NCI-H774 (cell line): ENCODE data around the gene MXRA7.

Experiments used
- DNase-seq: peaks from one replicate; lab custom pipeline; 2025; lab: John Stamatoyannopoulos, UW

The MXRA7 gene

DNA sequence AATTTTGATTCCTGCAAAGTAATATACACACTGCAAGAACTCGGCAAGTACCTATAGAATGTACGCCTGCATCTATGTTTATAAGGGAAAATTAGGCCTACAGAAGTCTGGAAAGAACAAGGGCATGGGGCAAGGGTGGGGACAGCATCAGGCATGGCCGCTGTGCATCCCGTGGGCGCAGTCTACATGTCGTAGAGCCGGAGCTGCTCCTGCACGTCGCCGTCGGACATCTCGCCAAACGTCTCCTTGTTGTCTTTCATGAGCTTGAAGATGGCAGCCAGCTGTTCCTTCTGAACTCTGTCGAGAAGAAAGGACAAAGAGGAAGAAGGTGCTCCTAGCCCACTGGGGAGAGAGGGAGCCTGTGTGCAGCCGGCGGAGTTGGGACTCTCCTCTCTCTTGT lies 33.4 kb downstream of the MXRA7 start:
- no peak for DNase-seq

DNA sequence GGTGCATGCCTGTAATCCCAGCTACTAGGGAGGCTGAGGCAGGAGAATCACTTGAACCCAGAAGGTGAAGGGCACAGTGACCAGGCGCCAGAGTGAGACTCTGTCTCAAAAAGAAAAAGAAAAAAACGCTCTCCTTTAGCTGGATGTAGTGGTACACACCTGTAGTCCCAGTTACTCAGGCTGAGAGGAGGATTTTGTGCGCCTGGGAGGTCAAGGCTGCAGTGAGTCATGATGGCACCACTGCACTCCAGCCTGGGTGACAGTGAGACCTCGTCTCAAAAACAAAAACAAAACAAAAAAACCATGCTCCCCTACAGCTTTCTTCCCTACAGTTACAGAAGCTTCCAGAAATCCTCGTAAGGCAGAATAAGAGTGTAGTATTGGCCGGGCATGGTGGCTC lies 34.1 kb downstream of the MXRA7 start:
- DNase-seq = no peak

DNA sequence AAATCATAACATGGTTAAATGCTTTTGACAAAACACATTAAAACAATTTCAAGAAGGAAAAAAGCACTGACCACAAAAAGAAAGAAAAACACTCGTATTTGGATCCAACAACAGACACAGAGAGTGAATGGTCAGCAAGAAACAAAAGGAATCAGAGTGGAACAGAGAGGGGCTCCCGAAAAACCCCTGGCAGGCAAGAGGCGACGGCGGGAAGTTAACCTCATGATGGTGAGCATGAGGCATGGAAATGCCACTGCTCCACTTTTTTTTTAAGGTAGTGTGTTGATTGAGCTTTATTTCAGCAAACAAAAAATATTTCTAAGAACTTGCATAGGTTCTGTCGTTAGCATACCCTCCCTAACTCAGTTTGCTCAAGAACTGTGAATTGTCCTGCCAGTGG lies 35.1 kb downstream of the MXRA7 start:
- no peak for DNase-seq

DNA sequence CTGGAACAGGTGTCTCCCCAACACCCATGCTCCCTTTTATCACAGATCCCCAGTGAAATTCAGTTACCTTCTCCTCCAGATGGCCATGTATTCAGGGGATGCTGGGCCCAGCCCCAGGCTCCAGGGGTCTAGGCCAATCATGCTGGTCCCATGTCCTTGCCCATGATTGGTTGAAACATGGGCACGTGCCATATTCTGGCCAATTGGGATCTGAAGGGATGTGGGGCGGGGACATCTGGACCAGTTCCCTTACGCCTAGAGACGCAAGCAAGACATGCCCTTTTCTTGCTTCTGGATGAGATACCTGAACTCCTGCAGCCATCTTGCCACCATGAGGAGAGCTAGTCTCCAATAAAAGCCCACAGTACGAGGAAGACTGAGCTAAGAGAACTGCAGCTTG lies 36.2 kb downstream of the MXRA7 start:
- no peak for DNase-seq

DNA sequence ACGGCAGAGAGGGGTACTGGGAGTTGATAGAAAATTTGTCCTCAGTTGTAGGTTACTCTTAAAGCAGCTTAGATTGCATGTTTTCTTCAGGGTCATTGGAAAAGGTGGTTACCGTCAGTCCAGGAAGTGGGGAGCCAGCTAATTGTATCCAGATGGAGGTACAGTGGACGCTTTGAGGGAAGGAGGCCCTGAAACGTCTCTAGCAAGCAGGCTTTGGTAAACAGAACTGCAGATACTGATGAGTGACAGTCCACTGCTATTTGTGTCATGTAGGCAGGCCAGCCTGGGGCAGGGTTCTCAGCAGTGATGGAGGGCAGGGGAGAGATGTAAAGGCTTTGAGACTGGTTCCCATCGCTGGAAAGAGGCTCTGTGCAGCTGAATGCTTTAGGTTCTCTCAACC lies 37.0 kb downstream of the MXRA7 start:
- DNase-seq = no peak

DNA sequence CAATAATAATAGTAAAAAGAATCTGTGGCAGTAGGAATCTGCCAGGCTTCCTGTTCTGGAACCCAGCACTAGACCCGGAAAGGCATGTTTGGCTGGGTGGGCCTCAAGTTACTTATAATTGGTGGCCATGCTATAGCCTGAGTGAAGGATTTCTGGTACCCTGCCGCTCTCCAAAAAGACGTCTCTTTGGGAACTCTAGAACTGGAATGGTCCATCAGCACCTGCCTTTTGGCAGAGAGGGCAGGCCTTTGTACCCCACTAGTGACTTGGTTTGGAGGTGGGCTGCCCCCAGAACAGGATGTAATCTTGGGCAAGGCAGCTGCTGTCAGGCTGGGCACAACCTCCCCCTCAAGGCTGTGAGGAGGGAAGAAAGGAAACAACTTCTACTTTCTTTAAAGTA lies 37.9 kb downstream of the MXRA7 start:
- DNase-seq = no peak

DNA sequence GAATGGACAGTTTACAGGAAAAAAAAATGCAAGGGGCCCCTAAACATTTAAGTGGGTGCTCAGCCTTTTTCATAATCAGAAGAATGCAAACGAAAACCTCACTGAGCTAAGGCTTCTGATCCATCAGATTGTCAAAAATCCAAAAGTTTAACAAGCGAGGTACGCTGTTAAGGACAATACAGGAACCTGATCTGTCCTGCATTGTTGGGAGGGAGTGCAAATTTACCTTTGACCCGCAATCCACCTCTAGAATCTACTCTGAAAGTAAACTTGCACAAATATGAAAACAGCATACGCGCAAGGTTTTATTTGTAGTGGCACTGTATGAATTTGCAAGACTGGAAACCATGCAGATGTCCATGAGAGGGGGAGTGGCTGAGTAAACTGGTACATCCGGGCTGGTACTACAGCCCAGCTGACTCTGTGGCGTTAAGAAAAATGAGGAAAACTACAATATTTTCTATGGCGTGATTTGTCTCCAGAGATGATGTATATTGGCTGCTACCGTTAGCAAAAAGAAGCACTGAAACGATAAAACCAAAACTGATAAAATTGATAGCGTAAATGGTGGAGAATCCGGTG lies 38.4 kb downstream of the MXRA7 start:
- no peak for DNase-seq

DNA sequence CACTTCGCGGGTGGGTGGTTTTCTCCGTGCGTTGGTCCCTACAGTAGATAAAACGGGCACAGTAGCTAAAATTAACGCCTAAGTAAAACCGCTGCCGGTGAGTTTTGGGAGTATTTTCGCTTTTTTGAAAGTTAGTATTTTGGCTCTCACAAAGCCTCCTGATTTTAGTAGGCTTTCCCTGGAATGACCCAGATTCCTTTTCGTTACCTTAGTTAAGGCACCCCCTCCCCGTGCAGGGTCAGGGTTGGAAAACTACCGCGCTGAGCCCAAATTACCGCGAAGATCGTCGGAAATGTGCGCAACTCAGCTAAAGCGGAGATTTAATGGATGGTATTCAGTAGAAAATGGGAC lies 38.9 kb downstream of the MXRA7 start:
- no peak for DNase-seq

DNA sequence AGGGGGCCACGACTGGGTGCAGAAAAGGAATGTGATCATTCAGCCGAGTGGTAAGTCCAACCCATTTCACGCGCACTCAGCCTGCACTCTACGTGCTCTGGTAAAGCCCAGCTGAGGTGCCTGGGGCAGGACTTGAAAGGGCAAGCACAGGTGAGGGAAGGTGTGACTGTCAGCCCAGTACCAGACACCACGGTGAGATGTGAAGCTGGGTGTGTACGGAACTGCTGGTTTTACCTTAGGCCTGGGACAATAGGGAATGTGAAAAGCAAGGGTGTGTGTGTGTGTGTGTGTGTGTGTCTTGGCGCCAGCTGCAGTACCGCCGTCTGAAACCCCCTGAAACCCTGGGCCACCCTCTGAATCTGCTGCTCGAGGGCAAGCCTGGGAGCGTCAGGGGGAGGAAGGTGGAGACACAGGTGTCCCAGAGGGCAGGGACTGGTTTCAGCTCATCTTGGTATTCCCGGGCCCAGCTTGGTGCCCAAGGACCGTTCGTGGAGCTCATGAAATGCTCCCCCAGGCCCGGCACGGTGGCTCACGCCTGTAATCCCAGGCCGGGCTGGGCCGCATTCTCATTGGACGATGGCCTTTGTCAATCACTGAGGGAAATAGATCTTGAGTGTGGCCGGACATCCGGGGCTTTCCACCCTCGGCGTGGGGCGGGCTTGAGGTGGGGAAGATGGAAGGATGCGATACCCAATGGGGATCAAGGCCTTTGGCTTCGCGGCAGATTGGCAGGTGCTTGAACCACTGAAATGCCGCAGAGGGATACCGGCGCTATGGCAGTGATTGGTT lies 39.4 kb downstream of the MXRA7 start:
- peak; percentile 100 for DNase-seq

DNA sequence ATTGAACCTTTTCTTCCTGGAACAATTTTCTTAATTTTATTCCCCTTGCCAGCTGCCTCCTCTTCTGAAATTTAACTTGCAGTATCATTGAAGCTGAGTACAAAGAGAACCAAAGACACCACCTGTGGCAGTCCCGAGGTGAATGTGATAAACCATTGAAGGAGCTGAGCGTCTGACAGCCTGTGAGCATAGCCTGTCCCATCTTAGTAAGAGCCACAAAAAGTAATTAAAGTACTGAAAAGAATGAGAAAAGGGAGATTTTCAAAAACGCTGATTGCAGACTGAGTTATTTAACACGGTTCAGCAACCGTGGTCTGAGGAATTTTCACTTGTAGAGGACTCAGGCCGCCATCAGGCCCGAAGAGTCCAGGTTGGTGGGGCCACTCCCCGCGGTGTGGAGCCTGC lies 40.0 kb downstream of the MXRA7 start:
- no peak for DNase-seq

DNA sequence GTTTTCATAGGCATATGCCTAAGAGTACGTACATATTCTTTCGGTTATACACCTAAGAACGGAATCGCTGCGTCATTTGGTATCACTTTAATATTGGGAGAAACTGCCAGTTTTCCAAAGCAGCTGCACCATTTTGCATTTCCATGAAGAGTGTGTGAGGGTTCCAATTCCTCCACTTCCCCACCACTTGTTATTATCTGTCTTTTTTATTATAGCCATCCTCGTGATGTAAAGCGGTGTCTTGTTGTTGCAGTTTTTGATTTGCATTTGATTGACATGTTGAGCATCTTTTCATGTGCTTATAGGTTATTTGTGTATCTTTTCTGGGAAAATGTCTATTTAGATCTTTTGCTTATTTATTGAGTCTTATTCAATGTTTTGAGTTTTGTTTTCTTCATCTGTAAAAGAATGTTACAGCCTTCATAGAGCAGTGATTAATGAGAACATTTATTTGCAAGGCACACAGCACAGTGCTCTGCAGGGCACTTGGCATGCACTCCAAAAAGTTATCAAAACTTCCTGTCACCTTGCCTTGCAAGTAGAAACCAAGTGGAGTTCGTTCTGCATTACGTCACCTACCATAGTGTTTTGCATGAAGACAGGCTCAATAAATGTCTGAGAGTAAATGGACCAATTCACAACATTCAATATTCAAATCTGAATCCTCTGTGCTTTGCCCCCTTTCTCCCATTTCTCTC lies 40.6 kb downstream of the MXRA7 start:
- DNase-seq = no peak

DNA sequence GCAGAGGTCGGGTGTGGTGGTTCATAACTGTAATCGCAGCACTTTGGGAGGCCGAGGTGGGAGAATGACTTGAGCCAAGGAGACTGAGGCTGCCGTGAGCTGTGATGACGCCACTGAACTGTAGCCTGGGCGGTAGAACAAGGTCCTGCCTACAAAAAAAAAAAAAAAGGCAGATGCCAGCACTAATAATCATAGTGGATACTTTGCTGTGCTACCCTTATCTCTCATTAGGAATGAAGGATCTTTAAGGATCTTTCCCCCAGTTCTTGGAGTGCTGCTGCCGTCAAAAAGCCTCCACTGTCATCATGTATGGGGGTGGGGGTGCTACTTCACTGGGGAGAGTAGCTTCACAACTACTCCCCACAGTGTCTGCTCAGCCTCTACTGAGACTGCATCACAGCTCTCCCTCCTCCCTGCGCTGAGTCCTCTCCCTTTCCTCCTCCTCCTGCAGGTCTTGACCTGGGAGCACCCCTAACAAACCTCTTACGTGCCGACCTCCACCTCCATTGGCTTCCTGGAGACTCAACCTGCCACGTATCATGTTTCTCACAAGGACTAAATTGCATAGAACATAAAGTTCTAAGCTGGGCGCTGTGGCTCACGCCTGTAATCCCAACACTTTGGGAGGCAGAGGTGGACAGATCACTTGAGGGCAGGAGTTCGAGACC lies 42.8 kb downstream of the MXRA7 start:
- DNase-seq = no peak

DNA sequence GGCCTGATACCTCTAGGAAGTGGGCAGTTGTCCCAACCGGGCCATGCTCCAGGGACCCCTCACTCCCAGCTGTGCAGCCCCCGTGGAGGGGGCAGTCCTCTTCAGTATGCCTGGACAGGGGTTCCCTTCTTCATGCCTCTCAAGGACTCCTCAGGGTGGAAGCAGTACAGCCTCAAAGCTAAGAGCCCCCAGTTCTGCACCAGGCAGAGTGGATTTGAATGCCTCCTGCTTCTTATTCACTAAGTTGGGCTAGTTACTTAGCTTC lies 43.3 kb downstream of the MXRA7 start:
- no peak for DNase-seq

DNA sequence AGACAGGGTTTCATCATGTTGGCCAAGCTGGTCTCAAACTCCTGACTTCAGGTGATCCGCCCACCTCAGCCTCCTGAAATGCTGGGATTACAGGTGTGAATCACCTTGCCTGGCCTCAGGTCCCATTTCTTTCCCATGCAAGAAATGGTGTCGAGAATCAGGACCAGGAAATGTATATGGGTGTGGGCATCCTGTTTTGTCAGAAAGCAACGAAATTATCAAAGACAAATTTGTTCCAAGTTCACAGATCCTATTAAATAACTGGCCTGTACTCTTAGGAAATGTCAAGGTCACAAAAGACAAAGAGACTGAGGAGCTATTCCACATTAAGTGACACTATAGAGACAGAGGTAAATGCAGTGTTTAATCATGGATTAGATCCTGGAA lies 50.1 kb downstream of the MXRA7 start:
- DNase-seq = no peak

DNA sequence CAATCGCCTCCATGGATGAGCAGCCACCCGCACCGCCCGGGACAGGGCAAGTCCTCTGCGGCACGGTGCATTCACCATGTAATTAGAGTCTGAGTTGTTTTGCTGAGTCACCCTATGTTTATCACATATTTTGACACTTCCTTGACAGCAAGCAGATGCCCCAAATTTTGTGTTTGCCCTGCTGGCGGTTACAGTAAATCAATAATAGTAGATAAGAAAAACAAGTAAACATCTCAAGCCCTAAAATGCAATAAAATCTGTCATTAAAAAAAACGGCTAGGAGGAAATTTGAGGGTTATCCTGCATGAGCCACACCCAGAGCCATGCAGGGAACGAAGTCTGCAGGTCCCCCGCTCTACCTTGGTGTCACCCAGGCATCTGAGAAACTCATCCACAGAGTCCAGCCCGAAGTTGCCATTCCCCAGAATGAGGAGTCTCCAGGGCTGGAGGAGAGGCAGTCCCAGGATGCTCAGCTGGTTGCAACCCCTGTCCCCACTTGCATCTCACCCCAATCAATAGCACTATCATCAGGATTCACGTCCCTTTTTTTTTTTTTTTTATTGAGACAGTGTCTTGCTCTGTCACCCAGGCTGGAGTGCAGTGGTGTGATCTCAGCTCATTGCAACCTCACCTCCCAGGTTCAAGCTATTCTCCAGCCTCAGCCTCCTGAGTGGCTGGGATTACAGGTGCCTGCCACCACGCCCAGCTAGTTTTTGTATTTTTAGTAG lies 50.7 kb downstream of the MXRA7 start:
- peak; percentile 15 for DNase-seq

DNA sequence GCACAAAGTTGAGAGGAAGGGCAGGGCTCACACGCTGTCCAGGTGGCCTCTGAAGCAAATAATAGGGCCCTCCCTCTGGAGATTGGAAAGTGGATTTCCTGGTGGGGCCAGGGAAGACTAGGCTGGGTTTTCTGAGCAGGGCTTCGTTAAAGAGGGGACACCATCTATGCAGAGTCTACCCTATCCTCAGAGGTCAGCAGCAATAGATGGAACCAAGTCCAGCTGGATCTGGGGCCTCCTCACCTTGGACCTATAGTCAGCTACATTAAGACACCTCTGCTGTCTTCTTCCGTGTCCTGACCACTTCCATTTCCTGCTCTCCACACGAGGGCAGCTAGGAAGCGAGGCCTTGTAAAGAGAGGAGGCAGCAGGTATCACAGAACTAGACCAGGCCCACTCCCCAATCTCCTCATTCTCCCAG lies 52.5 kb downstream of the MXRA7 start:
- no peak for DNase-seq

DNA sequence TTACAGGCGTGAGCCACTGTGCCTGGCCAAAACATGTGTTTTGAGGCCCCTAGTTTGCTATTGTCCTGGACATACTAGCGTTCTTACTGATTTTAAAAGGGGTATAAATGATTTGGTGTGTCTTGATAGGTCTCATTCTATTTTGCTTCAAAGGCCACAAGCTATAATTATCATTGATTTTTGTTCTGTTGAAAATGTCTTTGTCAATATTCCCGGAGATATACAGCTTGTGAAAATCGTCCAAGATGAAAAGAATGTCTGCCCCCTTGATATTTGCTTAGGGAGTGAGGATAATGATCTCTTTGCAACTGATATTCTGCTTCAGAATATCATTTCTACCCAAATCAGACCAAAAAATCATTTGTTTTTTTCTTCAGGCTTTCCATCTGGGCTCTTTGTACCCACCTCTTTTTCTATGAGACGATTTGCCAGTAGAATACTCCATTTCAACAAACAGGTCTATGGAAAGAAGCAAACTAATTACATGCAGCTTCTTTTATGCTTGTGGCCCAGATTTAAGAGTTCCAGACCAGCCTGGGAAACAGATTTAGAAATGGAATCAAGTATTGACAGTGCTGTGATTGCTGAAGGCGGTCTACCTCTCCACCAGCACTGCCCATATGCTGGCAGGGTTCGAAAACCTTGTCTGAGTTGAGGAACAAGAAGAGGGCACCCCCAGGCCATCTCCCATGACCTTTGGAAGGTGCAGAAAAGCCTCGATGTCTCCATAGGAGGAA lies 53.1 kb downstream of the MXRA7 start:
- no peak for DNase-seq

DNA sequence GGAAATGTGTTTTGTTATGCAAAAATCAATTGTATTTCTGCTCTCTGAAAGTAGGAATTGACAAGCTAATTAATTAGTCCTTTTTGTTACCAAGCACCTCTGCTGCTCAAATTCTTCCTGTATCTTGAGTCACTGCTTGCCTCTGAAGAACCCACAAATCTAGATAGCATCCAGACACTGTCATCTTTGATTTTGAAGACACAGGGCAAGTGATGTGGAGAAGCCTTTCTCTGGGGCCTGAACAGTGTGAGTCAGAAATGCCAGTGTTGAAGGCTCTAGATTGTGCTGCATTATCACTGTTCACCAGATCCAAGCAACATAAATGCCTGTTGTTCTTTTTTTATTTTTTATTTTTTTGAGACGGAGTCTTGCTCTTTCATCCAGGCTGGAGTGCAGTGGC lies 56.4 kb downstream of the MXRA7 start:
- DNase-seq = no peak

DNA sequence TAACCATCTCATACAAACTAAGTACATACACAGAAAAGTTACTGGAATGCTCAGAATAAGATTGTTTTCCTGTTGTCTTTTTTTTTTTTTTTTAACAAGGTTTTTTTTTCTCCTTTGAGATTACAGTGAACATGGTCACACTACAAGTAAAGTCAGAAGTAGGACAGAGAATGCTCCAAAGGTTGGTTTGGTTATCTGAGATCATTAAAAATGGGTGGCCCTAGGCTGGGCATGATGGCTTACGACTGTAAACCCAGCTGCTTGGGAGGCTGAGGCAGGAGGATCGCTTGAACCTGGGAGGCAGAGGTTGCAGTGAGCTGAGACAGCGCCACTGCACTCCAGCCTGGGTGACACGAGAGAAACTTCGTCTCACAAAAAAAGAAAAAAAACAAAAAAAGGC lies 60.3 kb downstream of the MXRA7 start:
- DNase-seq = no peak

DNA sequence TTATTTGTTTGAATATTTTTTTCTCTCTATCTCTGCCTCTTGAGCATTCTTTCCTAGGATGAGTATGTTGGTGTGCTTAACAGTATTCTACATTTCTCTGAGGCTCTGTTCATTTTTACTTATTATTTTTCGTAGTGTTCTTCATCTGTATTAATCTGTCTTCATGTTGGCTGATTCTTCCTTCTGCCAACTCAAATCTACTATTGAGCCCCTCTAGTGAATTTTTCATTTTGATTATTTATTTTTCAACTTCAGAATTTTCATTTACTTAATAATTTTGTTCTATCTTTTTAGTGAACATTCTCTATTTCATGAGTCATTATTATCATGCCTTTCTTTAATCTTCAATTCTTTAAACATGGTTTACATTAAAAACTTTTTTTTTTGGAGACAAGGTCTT lies 64.1 kb downstream of the MXRA7 start:
- DNase-seq = no peak

DNA sequence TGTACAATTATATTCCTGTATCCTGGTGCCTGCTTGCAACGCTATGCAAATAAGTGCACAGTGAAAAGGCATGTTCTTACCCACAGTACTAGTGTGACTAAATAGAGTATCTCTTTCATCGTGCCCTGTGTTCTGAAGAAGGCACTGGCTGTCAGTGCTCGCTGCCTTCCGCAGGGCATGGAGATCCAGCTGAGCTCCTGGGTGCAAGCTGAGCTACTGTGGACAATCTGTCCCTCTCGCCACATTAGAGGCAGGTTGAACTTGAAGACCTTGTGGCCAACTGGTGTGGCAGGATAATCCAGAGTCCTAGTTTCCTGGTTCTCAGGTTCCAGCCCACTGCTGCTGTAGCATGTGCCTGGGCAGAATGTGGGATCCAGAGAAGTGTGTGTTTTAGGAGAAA lies 65.3 kb downstream of the MXRA7 start:
- DNase-seq = no peak

DNA sequence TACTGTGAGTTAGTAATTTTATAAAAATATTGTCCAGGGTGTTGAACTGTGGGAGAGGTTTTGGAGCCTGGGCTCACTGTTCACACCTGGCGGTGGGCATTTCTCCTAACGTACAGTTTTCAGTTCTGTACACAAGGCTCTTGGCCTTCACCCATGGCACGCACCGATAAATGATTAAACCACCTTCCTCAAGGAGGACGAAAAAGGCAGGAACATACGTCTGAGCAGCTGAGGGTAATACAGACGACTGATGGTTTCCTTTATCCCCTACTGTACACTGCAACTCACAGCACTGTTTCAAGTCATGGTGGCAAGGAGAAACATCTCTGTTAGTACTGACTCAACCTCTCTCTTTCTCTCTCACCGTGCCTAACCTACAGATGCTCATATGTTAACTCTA lies 65.8 kb downstream of the MXRA7 start:
- DNase-seq = no peak
